Neural crest cell (in vitro differentiated cells): ENCODE data around the gene OR1J4. TPM values are rescaled to one million over a fixed set of nuclear protein-coding genes. Genes with fewer than 3 reads are reported as not detected.

Source experiments
- DNase-seq: peaks from one replicate; pipeline ENCODE4 v3.0.0; 2021; ENCODE audit warnings: low read depth, mixed read lengths, low spot score
- H3K27ac Mint-ChIP-seq: one replicate; pipeline ENCODE4 v1.8.0; 2021; ENCODE audit warnings: mild to moderate bottlenecking, mixed read lengths; ENCODE audit not compliant: unreplicated experiment
- H3K27me3 Mint-ChIP-seq: 2 replicates; pipeline ENCODE4 v1.8.0; 2021; ENCODE audit warnings: low read depth, mild to moderate bottlenecking, mixed read lengths
- H3K36me3 Mint-ChIP-seq: 2 replicates; pipeline ENCODE4 v1.8.0; 2021; ENCODE audit warnings: low read depth, mild to moderate bottlenecking, mixed read lengths
- H3K4me1 Mint-ChIP-seq: 2 replicates; pipeline ENCODE4 v1.8.0; 2021; ENCODE audit warnings: mixed read lengths
- H3K4me3 Mint-ChIP-seq: one replicate; pipeline ENCODE4 v1.8.0; 2021; ENCODE audit warnings: mild to moderate bottlenecking, mixed read lengths
- H3K9me3 Mint-ChIP-seq: 2 replicates; pipeline ENCODE4 v1.8.0; 2021; ENCODE audit warnings: mixed read lengths
- total RNA-seq: library from RNA; stranded (reverse); gene quantifications from 2 replicates; pipeline ENCODE4 v1.2.1, GENCODE V29; 2021
- TF ChIP-seq, protein P1 (sequence below): fragments of 200-600 bp; sonication (generic); conservative IDR thresholded peaks from 2 replicates; pipeline ENCODE4 v1.5.0; 2021; ENCODE audit warnings: antibody characterized with exemption, mild to moderate bottlenecking

OR1J4 gene
- total RNA-seq, 1 donor from 2014 or later = not detected

DNA sequence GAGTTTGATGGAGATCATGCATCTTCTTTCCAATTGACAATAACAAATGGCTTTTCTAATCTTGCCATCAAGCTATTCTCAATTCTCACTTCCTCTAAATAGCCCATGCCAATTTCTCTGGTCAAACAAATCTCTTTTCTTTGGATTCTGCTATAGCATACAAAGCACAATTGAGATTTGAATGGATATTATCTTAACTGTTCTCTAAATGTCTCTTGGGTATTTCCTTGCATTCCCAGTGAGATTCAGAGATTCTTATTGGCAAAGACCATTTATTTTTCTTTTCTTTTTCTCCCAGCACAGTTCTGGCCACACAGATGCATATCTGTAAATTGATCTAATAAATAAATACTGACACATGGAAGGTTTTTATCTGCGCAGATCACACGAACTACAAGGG, 33.9 kb downstream of the OR1J4 start, which contains the start of gene OR1N2:
Gene OR1N2, plus strand, starts transcription at position 301 of the 400 bp plus-strand sequence. CDS start 100 bp downstream, outside the sequence.
- Mint-ChIP-seq H3K4me1 (no peaks in the 10 kb centered on the region), H3K9me3 (peaks cover 14% of the 10 kb centered on the region), H3K36me3 (no peaks in the 10 kb centered on the region), H3K4me3 (no peak within 1 kb of the TSS), H3K27ac (no peak within 1 kb of the TSS), H3K27me3 (peaks cover 36% of the 10 kb centered on the region)
- no peak for DNase-seq
- TF ChIP-seq, protein P1, sequence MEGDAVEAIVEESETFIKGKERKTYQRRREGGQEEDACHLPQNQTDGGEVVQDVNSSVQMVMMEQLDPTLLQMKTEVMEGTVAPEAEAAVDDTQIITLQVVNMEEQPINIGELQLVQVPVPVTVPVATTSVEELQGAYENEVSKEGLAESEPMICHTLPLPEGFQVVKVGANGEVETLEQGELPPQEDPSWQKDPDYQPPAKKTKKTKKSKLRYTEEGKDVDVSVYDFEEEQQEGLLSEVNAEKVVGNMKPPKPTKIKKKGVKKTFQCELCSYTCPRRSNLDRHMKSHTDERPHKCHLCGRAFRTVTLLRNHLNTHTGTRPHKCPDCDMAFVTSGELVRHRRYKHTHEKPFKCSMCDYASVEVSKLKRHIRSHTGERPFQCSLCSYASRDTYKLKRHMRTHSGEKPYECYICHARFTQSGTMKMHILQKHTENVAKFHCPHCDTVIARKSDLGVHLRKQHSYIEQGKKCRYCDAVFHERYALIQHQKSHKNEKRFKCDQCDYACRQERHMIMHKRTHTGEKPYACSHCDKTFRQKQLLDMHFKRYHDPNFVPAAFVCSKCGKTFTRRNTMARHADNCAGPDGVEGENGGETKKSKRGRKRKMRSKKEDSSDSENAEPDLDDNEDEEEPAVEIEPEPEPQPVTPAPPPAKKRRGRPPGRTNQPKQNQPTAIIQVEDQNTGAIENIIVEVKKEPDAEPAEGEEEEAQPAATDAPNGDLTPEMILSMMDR = no peak

GRCh38 chr9:122561446-122561845, 42.5 kb downstream of the OR1J4 start:
- H3K27me3 Mint-ChIP-seq = peaks cover 6% of the 10 kb centered on the region
- peaks cover 2% of the 10 kb centered on the region for H3K36me3 Mint-ChIP-seq
- no peak overlapping the region for H3K4me3 Mint-ChIP-seq
- H3K4me1 Mint-ChIP-seq = no peaks in the 10 kb centered on the region
- H3K27ac Mint-ChIP-seq = no peak overlapping the region
- TF ChIP-seq, protein P1 = no peak
- H3K9me3 Mint-ChIP-seq = peaks cover 21% of the 10 kb centered on the region
- DNase-seq = no peak

DNA sequence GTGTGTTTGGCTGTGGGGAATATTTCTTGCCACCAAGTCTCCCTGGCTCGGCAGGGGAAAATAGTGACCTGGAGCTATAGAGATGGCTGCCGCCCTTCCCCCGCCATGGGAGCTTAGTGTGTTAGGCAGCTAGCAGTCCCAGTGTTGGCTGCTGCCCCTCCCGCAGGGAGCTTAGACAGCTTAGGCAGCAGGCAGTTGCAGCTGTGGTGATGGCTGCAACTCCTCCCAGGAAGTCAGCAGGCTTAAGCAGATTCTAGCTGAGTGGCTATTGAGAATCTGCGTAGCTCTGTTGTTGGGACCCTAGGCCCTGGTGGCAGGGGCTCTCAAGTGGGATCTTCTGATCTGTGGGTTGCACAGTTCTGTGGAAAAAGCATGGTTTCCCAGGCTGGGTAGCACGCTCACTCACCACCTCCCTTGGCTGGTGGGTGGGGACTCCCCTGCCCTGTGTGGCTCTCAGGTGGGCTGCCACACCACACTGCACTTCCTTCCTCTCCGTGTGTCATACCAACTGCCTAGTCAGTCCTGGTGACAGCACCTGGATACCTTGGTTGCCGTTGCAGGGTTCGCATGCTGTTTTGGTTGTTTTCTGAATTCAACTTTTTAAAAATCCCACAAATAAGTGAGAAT, 43.3 kb downstream of the OR1J4 start:
- Mint-ChIP-seq H3K4me3 (no peak overlapping the region), H3K27ac (no peak overlapping the region), H3K4me1 (no peaks in the 10 kb centered on the region), H3K36me3 (peaks cover 2% of the 10 kb centered on the region), H3K27me3 (peaks cover 6% of the 10 kb centered on the region), H3K9me3 (peaks cover 21% of the 10 kb centered on the region)
- DNase-seq = no peak
- TF ChIP-seq, protein P1 = no peak

DNA sequence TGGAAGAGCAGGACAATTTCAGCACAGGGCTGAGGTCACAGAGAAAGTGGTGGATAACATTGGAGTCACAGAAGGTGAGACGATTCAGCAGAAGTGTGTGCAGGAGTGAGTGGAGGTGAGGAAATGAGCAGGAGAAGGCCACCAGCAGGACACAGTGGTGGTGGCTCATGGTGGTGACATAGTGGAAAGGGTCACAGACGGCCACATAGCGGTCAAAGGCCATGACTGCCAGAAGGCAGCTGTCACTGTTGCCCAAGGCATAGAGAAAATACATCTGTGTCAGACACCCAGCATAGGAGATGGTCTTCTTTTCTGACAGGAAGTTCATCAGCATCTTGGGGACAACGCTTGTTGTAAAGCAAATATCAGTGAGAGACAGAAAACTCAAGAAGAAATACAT, 49.0 kb downstream of the OR1J4 start:
- H3K27me3 Mint-ChIP-seq = no peaks in the 10 kb centered on the region
- H3K4me1 Mint-ChIP-seq = no peaks in the 10 kb centered on the region
- peaks cover 12% of the 10 kb centered on the region for H3K9me3 Mint-ChIP-seq
- no peak for DNase-seq
- no peak overlapping the region for H3K27ac Mint-ChIP-seq
- TF ChIP-seq, protein P1 = no peak
- no peak overlapping the region for H3K4me3 Mint-ChIP-seq
- H3K36me3 Mint-ChIP-seq = peaks cover under 1% of the 10 kb centered on the region

Other genes starting within 250 kb of the OR1J4 start
- 0.16 and 0.37 TPM in 2 replicates for gene PTGS1, start 148.1 kb upstream of the OR1J4 start, total RNA-seq
- gene OR1J1, start 41.2 kb upstream of the OR1J4 start, total RNA-seq = not detected in 2 replicates
- not detected in 2 replicates for gene OR1J2, start 8.3 kb upstream of the OR1J4 start, total RNA-seq
- not detected in 2 replicates for gene OR1N1, start 8.2 kb downstream of the OR1J4 start, total RNA-seq
- gene OR1N2, start 34.0 kb downstream of the OR1J4 start, total RNA-seq = not detected in 2 replicates
- not detected in 2 replicates for gene OR1L8, start 64.2 kb downstream of the OR1J4 start, total RNA-seq
- not detected in 2 replicates for gene OR1Q1, start 95.6 kb downstream of the OR1J4 start, total RNA-seq
- not detected in 2 replicates for gene OR1B1, start 138.5 kb downstream of the OR1J4 start, total RNA-seq
- gene OR1L1, start 142.6 kb downstream of the OR1J4 start, total RNA-seq = not detected in 2 replicates
- not detected in 2 replicates for gene OR1L3, start 156.0 kb downstream of the OR1J4 start, total RNA-seq
- gene OR1L4, start 204.8 kb downstream of the OR1J4 start, total RNA-seq = not detected in 2 replicates
- gene OR1L6, start 223.2 kb downstream of the OR1J4 start, total RNA-seq = not detected in 2 replicates